Right ventricle myocardium inferior (tissue), 1 donor: ENCODE measurements around the gene DCST2. TPM values are rescaled to one million over a fixed set of nuclear protein-coding genes. Genes with fewer than 3 reads are reported as not detected.

Experiments
- ATAC-seq: fragments of 200-7000 bp; cut with Tn5 transposase; one replicate; pipeline ENCODE4 v1.9.1; 2020; ENCODE audit warnings: mild to moderate bottlenecking, moderate library complexity
- DNase-seq: peaks from one replicate; pipeline ENCODE4 v3.0.0; 2021; ENCODE audit errors: missing footprints
- intact Hi-C: fragments of 100-400 bp; cut with DNase I; formaldehyde crosslinking; loops from one replicate; pipeline ENCODE4 v1.11.0; 2022
- long read RNA-seq: library from polyadenylated mRNA; unstranded; transcript quantifications from one replicate; pipeline ENCODE4 v2.0.0, GENCODE V29; 2021
- total RNA-seq: library from RNA; stranded (reverse); fragmentation: NEBNext Ultra II Directional; extraction: Animal tissue kit (Norgen Biotek cat#: 25700); gene quantifications from one replicate; pipeline ENCODE4 v1.2.1, GENCODE V29; 2021
- donor health status: DM: no; HTN: yes; CAD: no; lungs with severe emphysema.

The DCST2 gene
- total RNA-seq: 0.35 TPM
- long read RNA-seq: 0 reads

- ATAC-seq (no peak), DNase-seq (no peak)
- intact Hi-C loops: no loop called here
Measured at GRCh38 chr1:155033524-155033923, at the start of gene DCST2, which contains the start of gene DCST1. TSS of gene DCST2 (minus strand) at chr1:155033781. CDS start at chr1:155033701, 80 bp downstream. TSS of gene DCST1 (plus strand) at chr1:155033824. CDS start at chr1:155034037, 213 bp downstream.

- ATAC-seq: no peak
- intact Hi-C loops: loop anchor here (10.0 kb wide), 1 partner anchor 598 kb away; no protein-coding TSS in a partner anchor
Measured at GRCh38 chr1:155083052-155083541, 49.5 kb upstream of the DCST2 start.

GRCh38 chr1:155082301-155083051, 48.9 kb upstream of the DCST2 start:
- DNase-seq (no peak), ATAC-seq (no peak)
- intact Hi-C loops: loop anchor here (10.0 kb wide), 1 partner anchor 598 kb away; no protein-coding TSS in a partner anchor

More at GRCh38 chr1:155083052-155083541, 49.5 kb upstream of the DCST2 start:
- no peak for DNase-seq

GRCh38 chr1:155081472-155082300, 48.1 kb upstream of the DCST2 start:
- ATAC-seq: no peak
- intact Hi-C loops: loop anchor here (10.0 kb wide), 1 partner anchor 597 kb away; no protein-coding TSS in a partner anchor
- no peak for DNase-seq

GRCh38 chr1:155080312-155081228, 47.0 kb upstream of the DCST2 start:
- DNase-seq (no peak), ATAC-seq (no peak)
- intact Hi-C loops: loop anchor here (10.0 kb wide), 1 partner anchor 596 kb away; no protein-coding TSS in a partner anchor

GRCh38 chr1:155079487-155080311, 46.1 kb upstream of the DCST2 start:
- ATAC-seq (no peak), DNase-seq (peak; percentile 57)
- intact Hi-C loops: loop anchor here (10.0 kb wide), 1 partner anchor 595 kb away; no protein-coding TSS in a partner anchor

- ATAC-seq (no peak), DNase-seq (no peak)
- intact Hi-C loops: no loop called here
Measured at GRCh38 chr1:155079210-155079486, 45.6 kb upstream of the DCST2 start.

- DNase-seq (peak; percentile 82), ATAC-seq (peak; percentile 87)
- intact Hi-C loops: no loop called here
Measured at GRCh38 chr1:155078469-155079209, 45.1 kb upstream of the DCST2 start, which contains the start of gene EFNA3. TSS of gene EFNA3 (plus strand) at chr1:155078837. CDS start at chr1:155078942, 105 bp downstream.

- DNase-seq (peak; percentile 22), ATAC-seq (no peak)
- intact Hi-C loops: no loop called here
Measured at GRCh38 chr1:155077758-155078445, 44.3 kb upstream of the DCST2 start.

GRCh38 chr1:155077346-155077745, 43.8 kb upstream of the DCST2 start:
- intact Hi-C loops: no loop called here
- peak; percentile 9 for DNase-seq
- ATAC-seq: no peak

GRCh38 chr1:155076371-155076770, 42.8 kb upstream of the DCST2 start:
- no peak for ATAC-seq
- intact Hi-C loops: no loop called here
- DNase-seq: no peak

GRCh38 chr1:155075535-155075934, 42.0 kb upstream of the DCST2 start:
- ATAC-seq: no peak
- DNase-seq: peak; percentile 53
- intact Hi-C loops: no loop called here

- intact Hi-C loops: no loop called here
- ATAC-seq (no peak), DNase-seq (peak; percentile 45)
Measured at GRCh38 chr1:155073377-155074242, 40.0 kb upstream of the DCST2 start.

GRCh38 chr1:155072531-155073289, 39.1 kb upstream of the DCST2 start:
- intact Hi-C loops: no loop called here
- DNase-seq (peak; percentile 4), ATAC-seq (no peak)

- intact Hi-C loops: no loop called here
- ATAC-seq (no peak), DNase-seq (peak; percentile 39)
Measured at GRCh38 chr1:155071701-155072100, 38.1 kb upstream of the DCST2 start.
